ENCODE data around the gene SCYGR5. TPM values are rescaled to one million over a fixed set of nuclear protein-coding genes. Genes with fewer than 3 reads are reported as not detected.

SCYGR5 gene
- total RNA-seq, 5 donors from 2014 or later (not counting 1 experiment from before 2014, with no cell fraction given): not detected

- H3K36me3 ChIP-seq (ENCODE audit: control insufficient read depth in 2 of 2, extremely low read depth in 1 of 2, insufficient read depth in 1 of 2, low read length in 1 of 2): no peaks in the 10 kb centered on the region
- no peak for DNase-seq
- H3K27ac ChIP-seq (ENCODE audit: low read length): no peak overlapping the region
- Mint-ChIP-seq H3K27ac (no peak overlapping the region), H3K27me3 (peaks cover 3 to 9% of the 10 kb centered on the region in 2 donors), H3K36me3 (no peaks in the 10 kb centered on the region), H3K4me1 (no peaks in the 10 kb centered on the region), H3K9me3 (no peaks in the 10 kb centered on the region), H3K4me3 (no peak overlapping the region)
- ChIA-PET CTCF (interaction anchor here in 1 of 2 donors (0.6 kb wide), 1 partner anchor 9 kb away, joined by 3 read pairs; no protein-coding TSS in a partner anchor), POLR2A (no interaction called here)
- H3K4me3 ChIP-seq (ENCODE audit: control insufficient read depth in 1 of 2, extremely low read depth in 1 of 2, low read length in 1 of 2): no peak overlapping the region
- H3K9me3 ChIP-seq: no peaks in the 10 kb centered on the region
- WGBS (ENCODE audit: insufficient coverage): no CpG with 5 or more reads among the region's 2 CpGs
- ATAC-seq (replicated peaks in 1 of 4): no peak
- H3K4me1 ChIP-seq (ENCODE audit: control insufficient read depth in 1 of 2, extremely low read depth in 1 of 2, insufficient read depth in 2 of 2, low read length in 2 of 2): no peaks in the 10 kb centered on the region
- H3K27me3 ChIP-seq (replicated peaks in 1 of 2; ENCODE audit: control insufficient read depth in 2 of 2, extremely low read depth in 1 of 2, insufficient read depth in 2 of 2, low read length in 1 of 2): peaks cover 0 to 9% of the 10 kb centered on the region in 2 experiments
These were observed 30.5 kb downstream of the SCYGR5 start for GRCh38 chr2:227696990-227697679.

- no peak overlapping the region for H3K27ac ChIP-seq (ENCODE audit: low read length)
- H3K36me3 Mint-ChIP-seq: no peaks in the 10 kb centered on the region
- no peaks in the 10 kb centered on the region for H3K4me1 Mint-ChIP-seq
- H3K4me3 ChIP-seq (ENCODE audit: control insufficient read depth in 1 of 2, extremely low read depth in 1 of 2, low read length in 1 of 2): no peak overlapping the region
- H3K9me3 Mint-ChIP-seq: no peaks in the 10 kb centered on the region
- no peak overlapping the region for H3K4me3 Mint-ChIP-seq
- H3K9me3 ChIP-seq: no peaks in the 10 kb centered on the region
- no CpG with 5 or more reads among the region's 3 CpGs for WGBS (ENCODE audit: insufficient coverage)
- H3K4me1 ChIP-seq (ENCODE audit: control insufficient read depth in 1 of 2, extremely low read depth in 1 of 2, insufficient read depth in 2 of 2, low read length in 2 of 2): no peaks in the 10 kb centered on the region
- CTCF ChIA-PET: no interaction called here
- no peak overlapping the region for H3K27ac Mint-ChIP-seq
- peaks cover 0 to 9% of the 10 kb centered on the region in 2 experiments for H3K27me3 ChIP-seq (replicated peaks in 1 of 2; ENCODE audit: control insufficient read depth in 2 of 2, extremely low read depth in 1 of 2, insufficient read depth in 2 of 2, low read length in 1 of 2)
- no peak for DNase-seq
- peaks cover 12 to 17% of the 10 kb centered on the region in 2 donors for H3K27me3 Mint-ChIP-seq
- no peaks in the 10 kb centered on the region for H3K36me3 ChIP-seq (ENCODE audit: control insufficient read depth in 2 of 2, extremely low read depth in 1 of 2, insufficient read depth in 1 of 2, low read length in 1 of 2)
- POLR2A ChIA-PET: no interaction called here
- ATAC-seq (replicated peaks in 1 of 4): no peak
These were observed 35.0 kb downstream of the SCYGR5 start for GRCh38 chr2:227701556-227701955.

GRCh38 chr2:227703280-227703732 lies 36.7 kb downstream of the SCYGR5 start:
- Histone ChIP-seq H3K27ac (ENCODE audit: low read length) (no peak overlapping the region), H3K4me1 (ENCODE audit: control insufficient read depth in 1 of 2, extremely low read depth in 1 of 2, insufficient read depth in 2 of 2, low read length in 2 of 2) (no peaks in the 10 kb centered on the region), H3K36me3 (ENCODE audit: control insufficient read depth in 2 of 2, extremely low read depth in 1 of 2, insufficient read depth in 1 of 2, low read length in 1 of 2) (no peaks in the 10 kb centered on the region), H3K27me3 (replicated peaks in 1 of 2; ENCODE audit: control insufficient read depth in 2 of 2, extremely low read depth in 1 of 2, insufficient read depth in 2 of 2, low read length in 1 of 2) (peaks cover 0 to 12% of the 10 kb centered on the region in 2 experiments), H3K9me3 (no peaks in the 10 kb centered on the region), H3K4me3 (ENCODE audit: control insufficient read depth in 1 of 2, extremely low read depth in 1 of 2, low read length in 1 of 2) (no peak overlapping the region)
- WGBS (ENCODE audit: insufficient coverage): 100% methylated on average over 2 of the region's 4 CpGs
- H3K36me3 Mint-ChIP-seq: no peaks in the 10 kb centered on the region
- DNase-seq (no peak), ATAC-seq (replicated peaks in 1 of 4) (no peak)
- no peak overlapping the region for H3K4me3 Mint-ChIP-seq
- H3K4me1 Mint-ChIP-seq: no peaks in the 10 kb centered on the region
- peaks cover 12 to 19% of the 10 kb centered on the region in 2 donors for H3K27me3 Mint-ChIP-seq
- POLR2A ChIA-PET: no interaction called here
- CTCF ChIA-PET: no interaction called here
- no peaks in the 10 kb centered on the region for H3K9me3 Mint-ChIP-seq
- no peak overlapping the region for H3K27ac Mint-ChIP-seq

- ATAC-seq (replicated peaks in 1 of 4): no peak
- H3K36me3 ChIP-seq (ENCODE audit: control insufficient read depth in 2 of 2, extremely low read depth in 1 of 2, insufficient read depth in 1 of 2, low read length in 1 of 2): no peaks in the 10 kb centered on the region
- ChIA-PET POLR2A (no interaction called here), CTCF (no interaction called here)
- peaks cover 0 to 12% of the 10 kb centered on the region in 2 experiments for H3K27me3 ChIP-seq (replicated peaks in 1 of 2; ENCODE audit: control insufficient read depth in 2 of 2, extremely low read depth in 1 of 2, insufficient read depth in 2 of 2, low read length in 1 of 2)
- no CpG with 5 or more reads among the region's 3 CpGs for WGBS (ENCODE audit: insufficient coverage)
- no peaks in the 10 kb centered on the region for H3K9me3 Mint-ChIP-seq
- no peak for DNase-seq
- H3K36me3 Mint-ChIP-seq: no peaks in the 10 kb centered on the region
- no peak overlapping the region for H3K4me3 ChIP-seq (ENCODE audit: control insufficient read depth in 1 of 2, extremely low read depth in 1 of 2, low read length in 1 of 2)
- no peak overlapping the region for H3K27ac Mint-ChIP-seq
- no peak overlapping the region for H3K4me3 Mint-ChIP-seq
- no peak overlapping the region for H3K27ac ChIP-seq (ENCODE audit: low read length)
- no peaks in the 10 kb centered on the region for H3K9me3 ChIP-seq
- H3K4me1 Mint-ChIP-seq: no peaks in the 10 kb centered on the region
- H3K4me1 ChIP-seq (ENCODE audit: control insufficient read depth in 1 of 2, extremely low read depth in 1 of 2, insufficient read depth in 2 of 2, low read length in 2 of 2): no peaks in the 10 kb centered on the region
- peaks cover 12 to 21% of the 10 kb centered on the region in 2 donors for H3K27me3 Mint-ChIP-seq
These were observed 37.4 kb downstream of the SCYGR5 start for GRCh38 chr2:227703961-227704360.

GRCh38 chr2:227706859-227707258 lies 40.3 kb downstream of the SCYGR5 start:
- no peaks in the 10 kb centered on the region for H3K9me3 ChIP-seq
- Mint-ChIP-seq H3K9me3 (no peaks in the 10 kb centered on the region), H3K4me1 (no peaks in the 10 kb centered on the region), H3K4me3 (no peak overlapping the region), H3K27me3 (peaks cover 14 to 24% of the 10 kb centered on the region in 2 donors), H3K36me3 (no peaks in the 10 kb centered on the region), H3K27ac (no peak overlapping the region)
- ChIA-PET POLR2A (no interaction called here), CTCF (no interaction called here)
- whole genome bisulfite sequencing (ENCODE audit: insufficient coverage): 78% methylated on average over 3 of the region's 4 CpGs
- peaks cover 0 to 3% of the 10 kb centered on the region in 2 experiments for H3K27me3 ChIP-seq (replicated peaks in 1 of 2; ENCODE audit: control insufficient read depth in 2 of 2, extremely low read depth in 1 of 2, insufficient read depth in 2 of 2, low read length in 1 of 2)
- no peaks in the 10 kb centered on the region for H3K36me3 ChIP-seq (ENCODE audit: control insufficient read depth in 2 of 2, extremely low read depth in 1 of 2, insufficient read depth in 1 of 2, low read length in 1 of 2)
- H3K4me1 ChIP-seq (ENCODE audit: control insufficient read depth in 1 of 2, extremely low read depth in 1 of 2, insufficient read depth in 2 of 2, low read length in 2 of 2): no peaks in the 10 kb centered on the region
- no peak overlapping the region for H3K4me3 ChIP-seq (ENCODE audit: control insufficient read depth in 1 of 2, extremely low read depth in 1 of 2, low read length in 1 of 2)
- no peak overlapping the region for H3K27ac ChIP-seq (ENCODE audit: low read length)
- ATAC-seq (replicated peaks in 1 of 4) (no peak), DNase-seq (no peak)

GRCh38 chr2:227707390-227707789 lies 40.8 kb downstream of the SCYGR5 start:
- Histone ChIP-seq H3K9me3 (no peaks in the 10 kb centered on the region), H3K27ac (ENCODE audit: low read length) (no peak overlapping the region), H3K4me1 (ENCODE audit: control insufficient read depth in 1 of 2, extremely low read depth in 1 of 2, insufficient read depth in 2 of 2, low read length in 2 of 2) (no peaks in the 10 kb centered on the region), H3K27me3 (replicated peaks in 1 of 2; ENCODE audit: control insufficient read depth in 2 of 2, extremely low read depth in 1 of 2, insufficient read depth in 2 of 2, low read length in 1 of 2) (peaks cover 0 to 3% of the 10 kb centered on the region in 2 experiments), H3K4me3 (ENCODE audit: control insufficient read depth in 1 of 2, extremely low read depth in 1 of 2, low read length in 1 of 2) (no peak overlapping the region), H3K36me3 (ENCODE audit: control insufficient read depth in 2 of 2, extremely low read depth in 1 of 2, insufficient read depth in 1 of 2, low read length in 1 of 2) (no peaks in the 10 kb centered on the region)
- Mint-ChIP-seq H3K36me3 (no peaks in the 10 kb centered on the region), H3K4me3 (no peak overlapping the region), H3K27ac (no peak overlapping the region), H3K27me3 (peaks cover 14 to 24% of the 10 kb centered on the region in 2 donors), H3K9me3 (no peaks in the 10 kb centered on the region), H3K4me1 (no peaks in the 10 kb centered on the region)
- DNase-seq: no peak
- WGBS (ENCODE audit: insufficient coverage): no CpG with 5 or more reads among the region's 6 CpGs
- ATAC-seq (replicated peaks in 1 of 4): no peak
- ChIA-PET CTCF (no interaction called here), POLR2A (no interaction called here)
